ENCODE results near the gene FAM111A.

Gene FAM111A

GRCh38 chr11:59191890-59192289 is 49.2 kb downstream of the FAM111A start:
- DNase-seq, result no peak

DNA sequence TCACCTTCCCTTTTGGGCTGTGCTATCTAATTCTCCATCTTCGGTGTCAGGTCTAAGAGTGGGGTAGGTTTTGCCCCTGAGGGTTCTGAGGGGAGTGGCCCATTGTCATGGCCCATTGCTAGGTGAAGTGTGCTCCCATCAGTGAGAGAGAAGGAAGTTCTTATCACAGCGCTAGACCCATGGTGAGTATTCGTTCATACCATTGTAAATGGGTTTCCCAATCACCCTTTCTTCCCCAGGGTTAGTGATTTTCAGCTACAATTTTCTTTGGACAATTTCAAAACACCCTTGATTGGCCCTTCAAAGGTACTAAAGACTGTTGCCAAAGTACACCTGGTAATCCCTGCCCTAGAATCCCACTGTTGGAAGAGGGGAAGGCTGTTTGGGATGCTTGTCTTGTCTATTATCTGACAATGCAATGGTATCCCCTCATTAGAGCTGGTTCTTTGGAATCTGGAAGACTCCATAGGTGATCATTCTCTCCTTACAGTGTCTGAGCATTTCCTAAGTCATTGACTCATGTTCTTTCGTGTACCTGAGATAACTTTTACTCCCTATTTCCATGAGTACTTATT is 49.9 kb downstream of the FAM111A start:
- Histone ChIP-seq H4K20me1 (ENCODE audit: insufficient read depth, low read length) (no peaks in the 10 kb centered on the region), H3K4me2 (ENCODE audit: insufficient read depth, low read length) (no peak overlapping the region), H3K79me2 (ENCODE audit: insufficient read depth, low read length) (no peaks in the 10 kb centered on the region), H3K9me3 (ENCODE audit: insufficient read depth, low read length, severe bottlenecking) (no peaks in the 10 kb centered on the region), H3K36me3 (ENCODE audit: insufficient read depth, low read length) (no peaks in the 10 kb centered on the region; the same call in 1 of the 2 replicates), H3K27ac (ENCODE audit: low read length) (no peak overlapping the region), H3K4me3 (ENCODE audit: low read depth in 1 of 2, low read length in 2 of 2) (no peak overlapping the region), H3K9ac (ENCODE audit: low read depth, low read length) (no peak overlapping the region), H3K27me3 (ENCODE audit: insufficient read depth, low read length, poor library complexity) (no peaks in the 10 kb centered on the region), H3K4me1 (ENCODE audit: insufficient read depth, low read length) (no peaks in the 10 kb centered on the region), H2AFZ (ENCODE audit: low read depth, low read length) (no peak overlapping the region)
- TF ChIP-seq CTCF (IDR thresholded peaks at IDR 0.05; ENCODE audit: borderline replicate concordance, extremely low read depth, low read length, poor library complexity, severe bottlenecking) (no peak), EZH2 (IDR thresholded peaks at IDR 0.05; ENCODE audit: borderline replicate concordance, low read depth, low read length, severe bottlenecking) (no peak)
- no peak for DNase-seq
- ATAC-seq (ENCODE audit: insufficient read depth, low read depth), result no peak

More at GRCh38 chr11:59191890-59192289, 49.2 kb downstream of the FAM111A start:
- ATAC-seq (ENCODE audit: insufficient read depth, low read depth), result no peak
- Histone ChIP-seq H2AFZ (ENCODE audit: low read depth, low read length) (no peak overlapping the region), H3K36me3 (ENCODE audit: insufficient read depth, low read length) (no peaks in the 10 kb centered on the region; the same call in 1 of the 2 replicates), H3K4me3 (ENCODE audit: low read depth in 1 of 2, low read length in 2 of 2) (no peak overlapping the region), H3K27me3 (ENCODE audit: insufficient read depth, low read length, poor library complexity) (no peaks in the 10 kb centered on the region), H3K27ac (ENCODE audit: low read length) (no peak overlapping the region), H3K4me2 (ENCODE audit: insufficient read depth, low read length) (no peak overlapping the region), H3K9me3 (ENCODE audit: insufficient read depth, low read length, severe bottlenecking) (no peaks in the 10 kb centered on the region), H4K20me1 (ENCODE audit: insufficient read depth, low read length) (no peaks in the 10 kb centered on the region), H3K79me2 (ENCODE audit: insufficient read depth, low read length) (no peaks in the 10 kb centered on the region), H3K4me1 (ENCODE audit: insufficient read depth, low read length) (no peaks in the 10 kb centered on the region), H3K9ac (ENCODE audit: low read depth, low read length) (no peak overlapping the region)
- TF ChIP-seq EZH2 (IDR thresholded peaks at IDR 0.05; ENCODE audit: borderline replicate concordance, low read depth, low read length, severe bottlenecking) (no peak), CTCF (IDR thresholded peaks at IDR 0.05; ENCODE audit: borderline replicate concordance, extremely low read depth, low read length, poor library complexity, severe bottlenecking) (no peak)

DNA sequence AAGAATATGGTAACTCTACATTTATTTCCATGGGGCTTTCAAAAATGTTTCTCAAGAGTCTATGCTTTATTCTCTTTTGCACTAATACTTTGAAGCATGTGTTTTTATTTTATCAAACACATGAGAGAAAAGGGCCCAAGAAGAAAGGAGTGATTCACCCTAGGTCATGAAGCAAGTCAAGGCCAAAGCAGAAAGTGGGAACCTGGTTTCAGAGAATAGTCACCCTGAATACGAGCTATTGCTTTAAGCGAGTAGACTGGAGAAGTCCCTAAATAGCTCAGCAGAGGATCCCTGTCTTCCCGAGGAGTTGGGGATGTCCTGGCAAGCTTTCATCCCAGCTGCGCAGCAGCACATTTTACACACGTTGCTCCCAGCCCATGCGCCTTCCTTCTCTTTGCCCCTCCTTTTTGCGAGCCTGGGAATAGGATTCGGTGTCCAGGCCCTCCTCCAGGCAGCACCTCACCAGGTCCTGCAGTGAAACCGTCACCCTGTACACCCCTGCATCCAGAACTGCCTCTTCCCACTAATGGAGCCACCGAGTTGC is 51.0 kb downstream of the FAM111A start:
- no peak overlapping the region for H2AFZ ChIP-seq (ENCODE audit: low read depth, low read length)
- no peaks in the 10 kb centered on the region for H3K9me3 ChIP-seq (ENCODE audit: insufficient read depth, low read length, severe bottlenecking)
- TF ChIP-seq EZH2 (IDR thresholded peaks at IDR 0.05; ENCODE audit: borderline replicate concordance, low read depth, low read length, severe bottlenecking) (no peak), CTCF (IDR thresholded peaks at IDR 0.05; ENCODE audit: borderline replicate concordance, extremely low read depth, low read length, poor library complexity, severe bottlenecking) (no peak)
- ATAC-seq (ENCODE audit: insufficient read depth, low read depth) (no peak), DNase-seq (no peak)
- H3K4me1 ChIP-seq (ENCODE audit: insufficient read depth, low read length), result no peaks in the 10 kb centered on the region
- H3K4me3 ChIP-seq (ENCODE audit: low read depth in 1 of 2, low read length in 2 of 2), result no peak overlapping the region
- H3K27ac ChIP-seq (ENCODE audit: low read length), result no peak overlapping the region
- H4K20me1 ChIP-seq (ENCODE audit: insufficient read depth, low read length), result no peaks in the 10 kb centered on the region
- no peaks in the 10 kb centered on the region for H3K27me3 ChIP-seq (ENCODE audit: insufficient read depth, low read length, poor library complexity)
- H3K4me2 ChIP-seq (ENCODE audit: insufficient read depth, low read length), result no peak overlapping the region
- no peaks in the 10 kb centered on the region for H3K79me2 ChIP-seq (ENCODE audit: insufficient read depth, low read length)
- H3K9ac ChIP-seq (ENCODE audit: low read depth, low read length), result no peak overlapping the region
- H3K36me3 ChIP-seq (ENCODE audit: insufficient read depth, low read length), result no peaks in the 10 kb centered on the region; the same call in 1 of the 2 replicates

All from DND-41 (cell line).